GM12891 (cell line): ENCODE data around the gene SPDYE18.
"Not testable (repeated sequence)": the region's sequence is repeated elsewhere in the genome, so short reads cannot be mapped to it uniquely, and the experiment has no call there.

Experiments used
- PAX5 ChIP-seq: IDR thresholded peaks from 2 replicates; pipeline ENCODE4 v1.6.1; 2011; ENCODE audit warnings: low read length, moderate library complexity, mild to moderate bottlenecking; ENCODE audit not compliant: insufficient read depth, severe bottlenecking
- POLR2A ChIP-seq: IDR thresholded peaks from 2 replicates; pipeline ENCODE4 v1.6.1; 2011; ENCODE audit warnings: low read depth, low read length, control low read depth
- POLR2AphosphoS5 ChIP-seq: IDR thresholded peaks from 2 replicates; pipeline ENCODE4 v1.6.1; 2011; ENCODE audit warnings: low read depth, low read length, control low read depth
- POU2F2 ChIP-seq: IDR thresholded peaks from 2 replicates; pipeline ENCODE4 v1.6.1; 2011; ENCODE audit warnings: low read depth, mild to moderate bottlenecking, control low read depth, low read length, moderate library complexity
- SPI1 ChIP-seq: IDR thresholded peaks from 2 replicates; pipeline ENCODE4 v1.6.1; 2011; ENCODE audit warnings: low read depth, low read length, control low read depth
- TAF1 ChIP-seq: IDR thresholded peaks from 2 replicates; pipeline ENCODE4 v1.6.1; 2011; ENCODE audit warnings: low read depth, low read length, control low read depth

DNA sequence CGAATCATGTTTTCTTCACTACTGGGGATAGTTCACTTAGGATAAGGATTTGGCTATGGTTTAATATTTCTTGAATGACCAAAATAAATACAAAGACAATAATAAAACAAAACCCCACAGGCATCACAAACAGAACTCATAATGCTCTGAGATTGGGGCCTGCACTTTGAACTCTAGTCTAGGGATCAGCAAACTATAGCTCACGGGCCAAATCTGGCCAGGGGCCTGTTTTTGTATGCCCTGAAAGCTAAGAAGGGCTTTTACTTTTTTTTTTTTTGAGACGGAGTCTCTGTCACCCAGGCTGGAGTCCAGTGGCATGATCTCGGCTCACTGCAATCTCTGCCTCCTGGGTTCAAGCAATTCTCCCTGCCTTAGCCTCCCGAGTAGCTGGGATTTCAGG is 14.7 kb upstream of the SPDYE18 start:
- TF ChIP-seq POLR2A, POLR2AphosphoS5, SPI1, POU2F2, TAF1, PAX5: not testable (repeated sequence)
